HCT116 (cell line): ENCODE data around the gene KANK2. TPM values are rescaled to one million over a fixed set of nuclear protein-coding genes. Genes with fewer than 3 reads are reported as not detected.

Source experiments
- ATAC-seq: fragments of 200-7000 bp; cut with Tn5 transposase; 2 replicates; pipeline ENCODE4 v1.9.1; 2020; ENCODE audit warnings: mild to moderate bottlenecking, moderate library complexity
- BruUV-seq: library from RNA; stranded (reverse); fragments of 400-500 nt; replicated peaks from 2 replicates; lab custom pipeline; 2021; lab: Mats Ljungman, UMichigan
- CTCF ChIA-PET: fragments of 300-600 bp; sonication (Branson Sonifier 250); formaldehyde crosslinking; loops from one replicate; lab custom pipeline; 2021; ENCODE audit warnings: antibody characterized with exemption; lab: Charles Lee
- POLR2A ChIA-PET: fragments of 300-600, 350-600 bp; sonication (Branson Sonifier 250); formaldehyde crosslinking; loops from one replicate; lab custom pipeline; 2021; ENCODE audit warnings: antibody characterized with exemption; lab: Charles Lee
- RAD21 ChIA-PET, 2 experiments: fragments of 300-600 bp; sonication (Branson Sonifier 250); formaldehyde crosslinking; loops; one replicate each; lab custom pipeline; 2023; ENCODE audit warnings: low total read pairs in 2 of 2; ENCODE audit not compliant: uncharacterized antibody in 2 of 2, unreplicated experiment in 2 of 2, low non-redundant PET in 1 of 2; lab: Charles Lee
- DNase-seq: peaks from one replicate; pipeline ENCODE4 v3.0.0-alpha.2; 2010; ENCODE audit warnings: low read depth, low spot score
- H2AFZ ChIP-seq: fragments of 200-600 bp; shearing (Covaris generic), sonication (generic); 2 replicates; pipeline ENCODE4 v1.6.1; 2017; ENCODE audit warnings: low read depth, mixed run types, mixed read lengths, antibody characterized with exemption, low read length; ENCODE audit not compliant: poor library complexity, severe bottlenecking
- H3K27ac ChIP-seq: 2 replicates; pipeline ENCODE4 v1.5.1; 2012; ENCODE audit warnings: low read depth, low read length
- H3K27me3 ChIP-seq: fragments of 200-600 bp; sonication (generic); 2 replicates; pipeline ENCODE4 v1.6.1; 2016; ENCODE audit warnings: mixed run types, low read length, mixed read lengths; ENCODE audit not compliant: insufficient read depth
- H3K36me3 ChIP-seq, 2 experiments: fragments of 200-500 bp in 1 of 2; fragments of 200-600 bp in 1 of 2; sonication (Bioruptor generic) in 1 of 2; sonication (generic) in 1 of 2; 2 replicates each; pipeline versions ENCODE4 v1.5.1 to v1.6.1; 2014 to 2016; ENCODE audit warnings: low read length in 2 of 2, inconsistent platforms in 1 of 2, mixed read lengths in 1 of 2, mixed run types in 1 of 2; ENCODE audit not compliant: insufficient read depth in 2 of 2, control insufficient read depth in 1 of 2
- H3K4me1 ChIP-seq, 2 experiments: fragments of 200-600 bp in 1 of 2; sonication (generic) in 1 of 2; 2 replicates each; pipeline versions ENCODE4 v1.5.1 to v1.6.1; 2012 to 2017; ENCODE audit warnings: low read length in 2 of 2, inconsistent platforms in 1 of 2, mild to moderate bottlenecking in 1 of 2, mixed read lengths in 1 of 2, mixed run types in 1 of 2, moderate library complexity in 1 of 2; ENCODE audit not compliant: insufficient read depth in 2 of 2, control insufficient read depth in 1 of 2
- H3K4me2 ChIP-seq: fragments of 200-600 bp; sonication (generic); 2 replicates; pipeline ENCODE4 v1.6.1; 2017; ENCODE audit warnings: mixed run types, low read length, mixed read lengths
- H3K4me3 ChIP-seq, 2 experiments: fragments of 200-600 bp in 1 of 2; sonication (generic) in 1 of 2; replicated peaks in 1 of 2; 2 replicates each; pipeline ENCODE4 v1.5.1; 2011 to 2016; ENCODE audit warnings: low read length in 2 of 2, control low read depth in 1 of 2, low read depth in 1 of 2, mild to moderate bottlenecking in 1 of 2, mixed read lengths in 1 of 2, mixed run types in 1 of 2
- H3K79me2 ChIP-seq: fragments of 200-600 bp; sonication (generic); 2 replicates; pipeline ENCODE4 v1.6.1; 2017; ENCODE audit warnings: mild to moderate bottlenecking, mixed run types, low read length, moderate library complexity, mixed read lengths; ENCODE audit not compliant: insufficient read depth
- H3K9ac ChIP-seq: fragments of 200-600 bp; sonication (generic); 2 replicates; pipeline ENCODE4 v1.6.1; 2016; ENCODE audit warnings: low read length, mixed read lengths
- H3K9me2 ChIP-seq: fragments of 200-600 bp; sonication (generic), shearing (Covaris generic); 2 replicates; pipeline ENCODE4 v1.6.1; 2017; ENCODE audit warnings: mixed run types, mild to moderate bottlenecking, moderate library complexity; ENCODE audit not compliant: insufficient read depth
- H3K9me3 ChIP-seq, 2 experiments: fragments of 200-500 bp in 1 of 2; fragments of 200-600 bp in 1 of 2; sonication (Bioruptor generic) in 1 of 2; sonication (generic) in 1 of 2; 2 replicates each; pipeline ENCODE4 v1.6.1; 2014 to 2017; ENCODE audit warnings: low read length in 2 of 2, mixed read lengths in 2 of 2, inconsistent platforms in 1 of 2, low read depth in 1 of 2, mild to moderate bottlenecking in 1 of 2, mixed run types in 1 of 2, moderate library complexity in 1 of 2; ENCODE audit not compliant: control insufficient read depth in 1 of 2, insufficient read depth in 1 of 2
- H4K20me1 ChIP-seq: fragments of 200-600 bp; sonication (generic), shearing (Covaris generic); 2 replicates; pipeline ENCODE4 v1.6.1; 2017; ENCODE audit warnings: mixed run types, mild to moderate bottlenecking, moderate library complexity; ENCODE audit not compliant: insufficient read depth
- CBX3 ChIP-seq: IDR thresholded peaks from 2 replicates; pipeline ENCODE4 v1.6.1; 2012; ENCODE audit warnings: low read depth
- EGR1 ChIP-seq: IDR thresholded peaks from 2 replicates; pipeline ENCODE4 v1.6.1; 2012; ENCODE audit warnings: low read depth
- TCF7L2 ChIP-seq: IDR thresholded peaks from 2 replicates; pipeline ENCODE4 v1.7.0; 2011; ENCODE audit warnings: borderline replicate concordance, inconsistent platforms; ENCODE audit not compliant: insufficient read depth, insufficient read length; ENCODE audit errors: extremely low read depth
- ZNF274 ChIP-seq: fragments of 200-500 bp; sonication (Bioruptor generic); IDR thresholded peaks from 2 replicates; pipeline ENCODE4 v1.6.1; 2014; ENCODE audit warnings: mild to moderate bottlenecking, low read depth, low read length, inconsistent platforms
- intact Hi-C: fragments of 100-400 bp; cut with micrococcal nuclease; formaldehyde crosslinking; loops from 2 replicates; pipeline ENCODE4 v1.10.0; 2022
- total RNA-seq: library from RNA; stranded (reverse); gene quantifications from one replicate; pipeline ENCODE4 v1.2.1, GENCODE V29; 2021; ENCODE audit not compliant: unreplicated experiment
- TF ChIP-seq, protein P1 (sequence below): IDR thresholded peaks from 2 replicates; pipeline ENCODE4 v1.6.1; 2012; ENCODE audit warnings: low read depth

Gene KANK2
- total RNA-seq, 1 experiment from 2014 or later: 43.6 TPM

- Histone ChIP-seq H3K27me3 (no peaks in the 10 kb centered on the region), H4K20me1 (no peaks in the 10 kb centered on the region), H2AFZ (no peak overlapping the region), H3K4me2 (no peak overlapping the region), H3K36me3 (peaks cover 0 to 20% of the 10 kb centered on the region in 2 experiments; a peak in 2 of 4 replicates), H3K27ac (no peak overlapping the region), H3K4me3 (no peak overlapping the region), H3K9me2 (no peaks in the 10 kb centered on the region), H3K9ac (no peak overlapping the region), H3K79me2 (no peaks in the 10 kb centered on the region), H3K9me3 (no peaks in the 10 kb centered on the region), H3K4me1 (peaks cover 0 to 3% of the 10 kb centered on the region in 2 experiments; a peak in 1 of 4 replicates)
- RAD21 ChIA-PET: no interaction called here
- BruUV-seq: no TSS peak
- POLR2A ChIA-PET: no interaction called here
- CTCF ChIA-PET: no interaction called here
- DNase-seq (no peak), ATAC-seq (no peak)
- TF ChIP-seq TCF7L2 (no peak), CBX3 (no peak), EGR1 (no peak), ZNF274 (no peak)
- TF ChIP-seq, protein P1, sequence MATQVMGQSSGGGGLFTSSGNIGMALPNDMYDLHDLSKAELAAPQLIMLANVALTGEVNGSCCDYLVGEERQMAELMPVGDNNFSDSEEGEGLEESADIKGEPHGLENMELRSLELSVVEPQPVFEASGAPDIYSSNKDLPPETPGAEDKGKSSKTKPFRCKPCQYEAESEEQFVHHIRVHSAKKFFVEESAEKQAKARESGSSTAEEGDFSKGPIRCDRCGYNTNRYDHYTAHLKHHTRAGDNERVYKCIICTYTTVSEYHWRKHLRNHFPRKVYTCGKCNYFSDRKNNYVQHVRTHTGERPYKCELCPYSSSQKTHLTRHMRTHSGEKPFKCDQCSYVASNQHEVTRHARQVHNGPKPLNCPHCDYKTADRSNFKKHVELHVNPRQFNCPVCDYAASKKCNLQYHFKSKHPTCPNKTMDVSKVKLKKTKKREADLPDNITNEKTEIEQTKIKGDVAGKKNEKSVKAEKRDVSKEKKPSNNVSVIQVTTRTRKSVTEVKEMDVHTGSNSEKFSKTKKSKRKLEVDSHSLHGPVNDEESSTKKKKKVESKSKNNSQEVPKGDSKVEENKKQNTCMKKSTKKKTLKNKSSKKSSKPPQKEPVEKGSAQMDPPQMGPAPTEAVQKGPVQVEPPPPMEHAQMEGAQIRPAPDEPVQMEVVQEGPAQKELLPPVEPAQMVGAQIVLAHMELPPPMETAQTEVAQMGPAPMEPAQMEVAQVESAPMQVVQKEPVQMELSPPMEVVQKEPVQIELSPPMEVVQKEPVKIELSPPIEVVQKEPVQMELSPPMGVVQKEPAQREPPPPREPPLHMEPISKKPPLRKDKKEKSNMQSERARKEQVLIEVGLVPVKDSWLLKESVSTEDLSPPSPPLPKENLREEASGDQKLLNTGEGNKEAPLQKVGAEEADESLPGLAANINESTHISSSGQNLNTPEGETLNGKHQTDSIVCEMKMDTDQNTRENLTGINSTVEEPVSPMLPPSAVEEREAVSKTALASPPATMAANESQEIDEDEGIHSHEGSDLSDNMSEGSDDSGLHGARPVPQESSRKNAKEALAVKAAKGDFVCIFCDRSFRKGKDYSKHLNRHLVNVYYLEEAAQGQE: no peak
- intact Hi-C loops: no loop called here
Measured at GRCh38 chr19:11177592-11177991, 19.8 kb downstream of the KANK2 start.
